NCI-H510A treated with DMSO at 0.1 percent for 48 hours (cell line): Measurements from ENCODE around the gene DYNLT2B.
"Not testable (repeated sequence)": the region's sequence is repeated elsewhere in the genome, so short reads cannot be mapped to it uniquely, and the experiment has no call there.

ENCODE experiments used
- DNase-seq: peaks from one replicate; lab custom pipeline; 2025; lab: John Stamatoyannopoulos, UW

DYNLT2B gene

DNA sequence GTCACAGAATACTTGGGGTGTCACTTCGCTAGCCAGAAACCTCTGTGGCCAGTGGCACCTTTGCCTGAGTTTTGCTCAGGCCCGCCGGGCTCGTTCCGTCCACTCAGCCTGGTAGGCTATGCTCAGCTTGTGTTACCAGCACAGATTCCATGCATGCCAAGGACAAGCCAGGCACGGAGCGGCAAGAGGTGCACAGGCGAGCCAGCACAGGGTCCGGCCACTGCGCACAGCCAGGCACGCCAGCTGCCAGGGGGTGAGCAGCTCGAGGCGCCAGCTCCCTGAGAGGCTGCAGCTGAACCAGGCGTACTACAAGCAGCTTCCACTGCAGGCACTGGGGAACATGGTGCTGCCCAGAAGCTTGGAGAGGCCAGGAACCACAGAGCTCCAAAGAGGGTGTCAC, 45.2 kb downstream of the DYNLT2B start:
- DNase-seq, result no peak

DNA sequence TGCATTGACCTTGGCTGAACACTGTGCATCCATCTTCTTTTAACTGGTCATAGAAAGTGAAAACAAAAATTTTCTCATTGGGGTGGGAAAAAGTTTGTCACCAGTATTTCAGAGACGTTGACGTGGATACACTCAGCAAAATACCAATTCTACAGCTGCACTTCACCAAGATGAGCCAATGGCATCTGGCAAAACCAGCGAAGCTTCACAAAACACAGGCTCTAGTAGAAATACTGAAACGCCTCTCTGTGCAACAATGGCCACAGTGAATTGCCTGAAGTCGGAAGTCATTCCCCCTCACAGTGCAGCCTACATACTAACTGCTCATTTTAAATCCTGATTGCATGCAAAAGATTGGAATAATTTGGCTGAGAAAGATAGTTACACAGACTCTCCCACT, 47.5 kb downstream of the DYNLT2B start:
- no peak for DNase-seq

DNA sequence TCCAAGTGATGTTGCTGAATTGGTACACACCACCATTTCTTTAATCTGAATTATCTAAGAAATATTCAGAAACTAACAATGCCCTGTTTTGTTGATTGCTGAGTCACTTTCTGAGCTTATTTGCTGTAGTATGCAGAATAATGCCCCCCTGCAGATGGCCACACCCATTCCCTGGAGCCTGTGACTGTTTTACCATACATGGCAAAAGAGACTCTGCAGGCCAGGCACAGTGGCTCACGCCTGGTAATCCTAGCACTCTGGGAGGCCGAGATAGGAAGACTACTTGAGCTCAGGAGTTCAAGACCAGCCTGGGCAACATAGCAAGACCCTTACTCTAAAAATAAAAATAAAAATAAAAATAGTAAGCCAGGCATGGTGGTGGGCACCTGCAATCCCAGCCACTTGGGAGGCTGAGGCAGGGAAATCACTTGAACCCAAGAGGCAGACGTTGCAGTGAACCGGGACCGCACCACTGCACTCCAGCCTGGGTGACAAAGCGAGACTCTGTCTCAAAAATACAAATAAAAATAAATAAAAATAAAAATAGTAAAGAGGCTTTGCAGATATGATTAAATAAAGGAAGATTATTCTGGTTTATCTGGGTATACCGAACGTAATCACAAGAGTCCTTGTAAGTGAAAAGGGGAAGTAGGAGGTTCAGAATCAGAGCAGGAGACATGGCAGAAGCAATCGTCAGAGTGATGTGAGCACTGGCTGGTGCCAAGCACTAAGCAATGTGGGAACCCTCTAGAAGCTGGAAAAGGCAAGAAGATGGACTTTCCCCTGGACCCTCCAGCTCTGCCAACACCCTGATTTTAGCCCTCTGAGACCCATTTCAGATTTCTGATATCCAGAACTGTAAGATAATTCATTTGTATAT, 49.5 kb downstream of the DYNLT2B start:
- DNase-seq, result no peak

DNA sequence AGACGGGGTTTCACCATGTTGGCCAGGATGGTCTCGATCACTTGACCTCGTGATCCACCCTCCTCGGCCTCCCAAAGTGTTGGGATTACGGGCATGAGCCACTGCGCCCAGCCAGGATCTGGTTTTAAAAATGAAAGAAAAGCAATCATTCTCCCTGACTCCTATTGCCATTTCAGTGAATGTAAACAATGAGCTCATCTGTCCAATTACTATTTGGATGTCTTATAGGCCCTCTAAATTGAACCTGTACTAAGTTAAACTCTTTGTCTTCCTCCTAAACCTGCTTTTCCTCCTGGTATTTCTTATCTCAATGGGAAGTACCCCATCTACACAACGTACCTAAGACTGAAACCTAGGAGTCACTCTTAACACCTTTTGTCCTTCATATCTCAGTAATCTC, 54.2 kb downstream of the DYNLT2B start:
- DNase-seq, result no peak

DNA sequence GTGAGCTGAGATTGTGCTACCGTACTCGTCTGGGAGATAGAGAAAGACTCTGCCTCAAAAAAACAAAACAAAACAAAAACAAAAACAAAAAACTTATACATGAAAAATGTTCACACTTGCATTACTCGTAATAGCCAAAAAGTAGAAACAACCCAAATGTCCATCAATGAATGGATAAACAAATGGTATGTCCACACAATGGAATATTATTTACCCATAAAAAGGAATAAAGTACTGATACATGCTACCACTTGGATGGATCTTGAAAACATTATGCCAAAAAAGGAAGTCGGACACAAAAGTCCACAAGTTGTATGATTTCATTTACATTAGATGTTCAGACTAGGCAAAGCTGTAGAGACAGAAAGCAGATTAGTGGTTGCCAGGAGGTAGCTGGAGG, 57.3 kb downstream of the DYNLT2B start:
- no peak for DNase-seq

DNA sequence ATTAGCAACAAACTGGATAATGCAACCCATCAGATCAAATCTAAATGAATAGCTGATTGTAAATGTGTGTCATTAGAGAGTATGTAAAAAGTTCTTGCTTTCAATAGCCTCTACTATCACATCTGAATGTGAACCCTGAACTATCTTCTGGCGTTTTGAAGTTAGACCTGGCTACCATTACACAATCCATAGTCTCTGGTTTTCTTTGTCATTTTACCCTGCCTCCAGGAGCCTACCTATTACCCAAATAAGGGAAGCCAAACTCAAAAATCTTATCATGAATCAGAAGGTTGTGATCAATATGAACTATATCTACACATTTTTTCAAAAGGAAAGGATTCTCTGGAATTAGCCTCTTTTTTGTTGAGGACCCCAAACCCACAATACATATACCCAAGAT, 62.3 kb downstream of the DYNLT2B start:
- no peak for DNase-seq

DNA sequence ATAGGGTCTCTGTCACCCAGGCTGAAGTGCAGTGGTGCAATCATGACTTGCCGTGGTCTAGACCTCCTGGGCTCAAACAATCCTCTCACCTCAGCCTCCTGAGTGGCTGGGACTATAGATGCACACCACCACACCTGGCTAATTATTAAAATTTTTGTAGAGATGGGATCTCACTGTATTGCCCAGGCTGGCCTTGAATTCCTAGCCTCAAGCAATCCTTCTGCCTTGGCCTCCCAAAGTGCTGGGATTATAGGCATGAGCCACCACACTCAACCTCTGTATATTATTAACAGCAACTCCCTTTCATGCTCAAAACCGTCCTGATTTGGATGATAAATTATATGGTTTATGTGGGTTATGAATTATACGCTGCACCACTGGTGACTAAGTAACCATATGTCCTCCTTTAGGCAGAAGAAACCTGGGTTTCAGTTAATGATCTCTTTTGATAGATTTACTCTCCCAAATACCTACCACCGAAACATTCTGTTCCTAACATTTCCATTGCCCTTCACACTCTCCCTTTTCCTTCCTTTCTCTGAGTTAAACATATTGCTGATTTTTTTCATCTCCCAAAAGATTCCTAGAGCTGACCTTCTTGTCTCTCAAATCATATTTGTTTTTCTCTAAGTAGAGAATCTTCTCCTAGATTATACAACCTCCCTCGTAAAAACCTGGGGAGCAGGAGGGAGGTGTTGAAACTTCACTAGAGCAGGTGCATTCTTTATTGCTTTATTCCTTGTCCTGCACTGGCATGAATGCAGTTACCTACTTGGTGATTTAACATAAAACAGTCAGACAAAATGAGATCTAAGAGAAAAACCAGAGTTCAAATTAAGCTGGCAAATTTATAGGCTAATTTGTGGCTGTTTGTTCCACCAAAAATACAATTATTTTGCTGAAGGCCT, 63.4 kb downstream of the DYNLT2B start:
- DNase-seq, result no peak

DNA sequence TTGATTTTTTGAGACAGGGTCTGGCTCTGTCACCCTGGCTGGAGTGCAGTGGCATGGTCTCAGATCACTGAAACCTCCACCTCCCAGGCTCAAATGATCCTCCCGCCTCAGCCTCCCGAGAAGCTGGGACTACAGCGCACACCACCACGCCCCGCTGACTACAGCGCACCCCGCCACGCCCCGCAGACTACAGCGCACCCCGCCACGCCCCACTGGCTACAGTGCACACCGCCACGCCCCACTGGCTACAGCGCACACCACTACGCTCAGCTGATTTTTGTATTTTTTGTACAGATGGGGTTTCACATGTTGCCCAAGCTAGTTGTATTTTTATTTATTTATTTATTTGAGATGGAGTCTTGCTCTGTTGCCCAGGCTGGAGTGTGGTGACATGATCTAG, 66.1 kb downstream of the DYNLT2B start:
- DNase-seq, result no peak

DNA sequence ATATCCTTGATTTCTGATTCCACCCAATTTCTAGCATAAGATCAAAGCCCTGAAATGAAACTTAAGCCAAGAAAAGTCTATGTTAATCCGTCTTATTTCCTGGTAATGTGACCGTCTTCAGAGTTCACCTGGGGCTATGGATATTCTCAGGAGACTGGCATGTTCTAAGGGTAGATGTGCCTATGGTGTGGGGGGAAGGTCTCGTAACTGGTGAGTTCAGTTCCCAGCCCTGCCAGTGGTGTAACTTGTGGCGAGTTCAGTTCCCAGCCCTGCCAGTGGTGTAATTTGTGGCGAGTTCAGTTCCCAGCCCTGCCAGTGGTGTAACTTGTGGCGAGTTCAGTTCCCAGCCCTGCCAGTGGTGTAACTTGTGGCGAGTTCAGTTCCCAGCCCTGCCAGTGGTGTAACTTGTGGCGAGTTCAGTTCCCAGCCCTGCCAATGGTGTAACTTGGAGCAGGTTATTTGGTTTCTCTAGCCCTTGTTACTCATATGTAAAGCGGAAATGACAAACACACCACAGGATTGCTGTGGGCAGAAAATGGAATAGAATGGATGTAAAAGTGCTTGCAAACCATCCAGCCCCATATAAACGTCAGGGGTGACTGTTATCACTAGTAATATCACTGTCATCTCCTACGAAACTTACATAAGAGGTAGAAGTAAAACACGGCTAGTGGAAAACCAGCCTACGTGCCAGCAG, 71.3 kb downstream of the DYNLT2B start:
- DNase-seq, result no peak

DNA sequence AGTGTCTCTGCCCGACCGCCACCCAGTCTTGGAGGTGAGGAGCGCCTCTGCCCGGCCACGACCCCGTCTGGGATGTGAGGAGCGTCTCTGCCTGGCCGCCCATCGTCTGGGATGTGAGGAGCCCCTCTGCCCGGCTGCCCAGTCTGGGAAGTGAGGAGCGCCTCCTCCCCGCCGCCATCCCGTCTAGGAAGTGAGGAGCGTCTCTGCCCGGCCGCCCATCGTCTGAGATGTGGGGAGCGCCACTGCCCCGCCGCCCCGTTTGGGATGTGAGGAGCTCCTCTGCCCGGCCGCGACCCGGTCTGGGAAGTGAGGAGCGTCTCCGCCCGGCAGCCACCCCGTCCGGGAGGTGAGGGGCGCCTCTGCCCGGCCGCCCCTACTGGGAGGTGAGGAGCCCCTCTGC, 73.9 kb downstream of the DYNLT2B start:
- DNase-seq, result not testable (repeated sequence)

DNA sequence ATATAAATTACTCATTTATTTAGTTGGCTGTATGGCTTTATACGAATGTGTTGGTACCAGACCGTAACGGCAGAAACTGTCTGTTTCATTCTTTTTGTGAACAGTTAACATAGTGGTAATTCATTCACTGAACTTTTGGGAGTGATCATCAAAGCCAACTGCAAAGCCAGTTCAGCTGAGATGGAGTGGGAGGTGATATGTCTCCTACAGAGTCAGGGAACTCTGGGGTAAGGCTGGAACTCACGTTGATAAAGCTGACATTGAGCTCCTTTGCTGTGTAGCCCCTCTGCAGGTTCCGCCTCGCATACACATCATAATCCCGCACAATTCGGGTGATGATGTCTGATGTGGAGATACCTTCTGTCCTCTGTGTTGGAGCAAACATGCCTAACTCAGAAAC, 76.3 kb downstream of the DYNLT2B start:
- DNase-seq, result no peak
